ENCODE results near the gene TSPAN10.
"Not testable (repeated sequence)": the region's sequence is repeated elsewhere in the genome, so short reads cannot be mapped to it uniquely, and the experiment has no call there.

Gene TSPAN10

GRCh38 chr17:81665205-81666091, 28.5 kb downstream of the TSPAN10 start:
- peak; percentile 66 for DNase-seq

- peak; percentile 71 for DNase-seq
Measured at GRCh38 chr17:81666092-81666341, 29.0 kb downstream of the TSPAN10 start.

GRCh38 chr17:81666342-81667191, 29.6 kb downstream of the TSPAN10 start, which contains the start of the genes CCDC137 and OXLD1:
TSS of gene CCDC137 (plus strand) at chr17:81666737. CDS start at chr17:81666767, 30 bp downstream.
TSS of gene OXLD1 (minus strand) at chr17:81666605. CDS start at chr17:81666577, 28 bp downstream.
- DNase-seq, result peak; percentile 77

GRCh38 chr17:81667754-81668153, 30.8 kb downstream of the TSPAN10 start:
- DNase-seq, result no peak

- DNase-seq, result no peak
Measured at GRCh38 chr17:81672504-81672903, 35.5 kb downstream of the TSPAN10 start.

- DNase-seq, result no peak
Measured at GRCh38 chr17:81672954-81673353, 36.0 kb downstream of the TSPAN10 start.

- DNase-seq, result no peak
Measured at GRCh38 chr17:81673561-81674258, 36.7 kb downstream of the TSPAN10 start.

- DNase-seq, result not testable (repeated sequence)
Measured at GRCh38 chr17:81675515-81676221, 38.7 kb downstream of the TSPAN10 start.

- no peak for DNase-seq
Measured at GRCh38 chr17:81676906-81677305, 39.9 kb downstream of the TSPAN10 start.

- no peak for DNase-seq
Measured at GRCh38 chr17:81680150-81680549, 43.2 kb downstream of the TSPAN10 start.

GRCh38 chr17:81681672-81682071, 44.7 kb downstream of the TSPAN10 start:
- no peak for DNase-seq

- DNase-seq, result no peak
Measured at GRCh38 chr17:81682565-81683207, 45.7 kb downstream of the TSPAN10 start.

GRCh38 chr17:81683208-81683583, 46.2 kb downstream of the TSPAN10 start:
- DNase-seq, result no peak

- peak; percentile 96 for DNase-seq
Measured at GRCh38 chr17:81683584-81684441, 46.8 kb downstream of the TSPAN10 start, which contains the start of the genes ARL16 and HGS. TSS of gene ARL16 (minus strand) at chr17:81683797. CDS start at chr17:81683753, 44 bp downstream. TSS of gene HGS (plus strand) at chr17:81684011. CDS start at chr17:81684067, 56 bp downstream.

GRCh38 chr17:81684442-81684911, 47.5 kb downstream of the TSPAN10 start:
- no peak for DNase-seq

GRCh38 chr17:81685108-81685507, 48.1 kb downstream of the TSPAN10 start:
- no peak for DNase-seq

GRCh38 chr17:81686614-81687013, 49.6 kb downstream of the TSPAN10 start:
- DNase-seq, result no peak

- no peak for DNase-seq
Measured at GRCh38 chr17:81687770-81688541, 51.0 kb downstream of the TSPAN10 start.

GRCh38 chr17:81688616-81689015, 51.6 kb downstream of the TSPAN10 start:
- no peak for DNase-seq

GRCh38 chr17:81690066-81690465, 53.1 kb downstream of the TSPAN10 start:
- DNase-seq, result no peak

Data from NCI-H510A treated with DMSO at 0.1 percent for 48 hours (cell line).